HepG2 (cell line): Measurements from ENCODE around the gene SCAMP3. TPM values are rescaled to one million over a fixed set of nuclear protein-coding genes. Genes with fewer than 3 reads are reported as not detected.

Experiments used
- AKAP8 ChIP-seq: sonication (generic); formaldehyde crosslinking; IDR thresholded peaks from 2 replicates; pipeline ENCODE4 v1.5.1; 2020; ENCODE audit warnings: mild to moderate bottlenecking, missing genetic modification reagents
- ATF1 ChIP-seq: IDR thresholded peaks from 2 replicates; pipeline ENCODE4 v1.6.1; 2016; ENCODE audit warnings: mild to moderate bottlenecking, control low read depth
- BRCA1 ChIP-seq: sonication (generic); formaldehyde crosslinking; IDR thresholded peaks from 2 replicates; pipeline ENCODE4 v1.4.0; 2020; ENCODE audit warnings: missing genetic modification reagents
- CAMTA2 ChIP-seq: sonication (generic); formaldehyde crosslinking; IDR thresholded peaks from 2 replicates; pipeline ENCODE4 v1.4.0; 2020; ENCODE audit warnings: mild to moderate bottlenecking, missing genetic modification reagents, borderline replicate concordance
- E2F1 ChIP-seq: sonication (generic); formaldehyde crosslinking; IDR thresholded peaks from 2 replicates; pipeline ENCODE4 v1.5.0; 2020; ENCODE audit warnings: missing genetic modification reagents
- ESRRA ChIP-seq: sonication (generic); formaldehyde crosslinking; IDR thresholded peaks from 2 replicates; pipeline ENCODE4 v1.5.1; 2020; ENCODE audit warnings: mild to moderate bottlenecking, low read depth, missing genetic modification reagents
- FOXO1 ChIP-seq: sonication (generic); formaldehyde crosslinking; IDR thresholded peaks from 2 replicates; pipeline ENCODE4 v1.4.0; 2020; ENCODE audit warnings: missing genetic modification reagents
- HDAC1 ChIP-seq: sonication (generic); formaldehyde crosslinking; IDR thresholded peaks from 2 replicates; pipeline ENCODE4 v1.5.1; 2020; ENCODE audit warnings: mild to moderate bottlenecking, missing genetic modification reagents
- HNRNPK ChIP-seq: fragments of 200-400 bp; formaldehyde crosslinking; IDR thresholded peaks from 2 replicates; pipeline ENCODE4 v1.6.1; 2018; ENCODE audit warnings: low read length, low read depth, moderate library complexity, mild to moderate bottlenecking; ENCODE audit not compliant: poor library complexity, severe bottlenecking
- NR2C2 ChIP-seq: sonication (generic); formaldehyde crosslinking; IDR thresholded peaks from 2 replicates; pipeline ENCODE4 v1.4.0; 2020; ENCODE audit warnings: missing genetic modification reagents, mild to moderate bottlenecking, moderate library complexity, borderline replicate concordance
- SOX5 ChIP-seq: IDR thresholded peaks from 2 replicates; pipeline ENCODE4 v1.6.1; 2016; ENCODE audit warnings: borderline replicate concordance
- TARDBP ChIP-seq: sonication (generic); formaldehyde crosslinking; IDR thresholded peaks from 2 replicates; pipeline ENCODE4 v1.8.0; 2022; ENCODE audit warnings: mild to moderate bottlenecking, missing genetic modification reagents
- TBX2 ChIP-seq: sonication (generic); formaldehyde crosslinking; IDR thresholded peaks from 2 replicates; pipeline ENCODE4 v1.5.0; 2020; ENCODE audit warnings: missing genetic modification reagents, mild to moderate bottlenecking, borderline replicate concordance
- TFAP4 ChIP-seq: sonication (generic); IDR thresholded peaks from 2 replicates; pipeline ENCODE4 v1.6.1; 2016; ENCODE audit warnings: low read depth, borderline replicate concordance
- THAP11 ChIP-seq: IDR thresholded peaks from 2 replicates; pipeline ENCODE4 v1.6.1; 2016; ENCODE audit warnings: missing biosample characterization, missing genetic modification reagents
- ZBTB10 ChIP-seq: sonication (generic); formaldehyde crosslinking; IDR thresholded peaks from 2 replicates; pipeline ENCODE4 v1.4.0; 2020; ENCODE audit warnings: missing genetic modification reagents, borderline replicate concordance
- ZC3H13 ChIP-seq: sonication (generic); formaldehyde crosslinking; IDR thresholded peaks from 2 replicates; pipeline ENCODE4 v1.8.1; 2023; ENCODE audit warnings: mild to moderate bottlenecking, missing genetic modification reagents, moderate library complexity
- ZFYVE20 ChIP-seq: sonication (generic); formaldehyde crosslinking; IDR thresholded peaks from 2 replicates; pipeline ENCODE4 v1.8.0; 2023; ENCODE audit warnings: low read depth, mild to moderate bottlenecking, moderate library complexity, missing genetic modification reagents, borderline replicate concordance
- ZNF282 ChIP-seq: fragments of 450-650 bp; IDR thresholded peaks from 2 replicates; pipeline ENCODE4 v1.6.1; 2018; ENCODE audit not compliant: partially characterized antibody
- ZNF451 ChIP-seq: sonication (generic); formaldehyde crosslinking; IDR thresholded peaks from 2 replicates; pipeline ENCODE4 v1.5.0; 2020; ENCODE audit warnings: mild to moderate bottlenecking, missing genetic modification reagents
- ZNF563 ChIP-seq: sonication (generic); formaldehyde crosslinking; IDR thresholded peaks from 2 replicates; pipeline ENCODE4 v1.8.0; 2022; ENCODE audit warnings: mild to moderate bottlenecking, moderate library complexity, missing genetic modification reagents
- ZNF75D ChIP-seq: sonication (generic); formaldehyde crosslinking; IDR thresholded peaks from 2 replicates; pipeline ENCODE4 v1.8.1; 2023; ENCODE audit warnings: missing genetic modification reagents, mild to moderate bottlenecking, borderline replicate concordance
- ZNF775 ChIP-seq: sonication (generic); formaldehyde crosslinking; IDR thresholded peaks from 2 replicates; pipeline ENCODE4 v1.4.0; 2020; ENCODE audit warnings: missing genetic modification reagents, mild to moderate bottlenecking, moderate library complexity, borderline replicate concordance
- ZSCAN5A ChIP-seq: sonication (generic); formaldehyde crosslinking; IDR thresholded peaks from 2 replicates; pipeline ENCODE4 v1.8.0; 2022; ENCODE audit warnings: mild to moderate bottlenecking, missing genetic modification reagents, borderline replicate concordance
- polyA plus RNA-seq, 8 experiments: library from polyadenylated mRNA; depleted of rRNA in 3 of 8; stranded (reverse) in 7 of 8; unstranded in 1 of 8; fragments of >200 nt; fragmentation: Illumina TruSeq in 4 of 8; extraction: Trizol in 4 of 8; gene quantifications; 2 replicates each; pipeline versions ENCODE4 v1.2.1 to v1.2.3, GENCODE V29; 2011 to 2016; ENCODE audit warnings: low read depth in 4 of 8, missing spikeins in 1 of 8, mixed read lengths in 1 of 8; ENCODE audit not compliant: insufficient read depth in 1 of 8
- total RNA-seq, 5 experiments: library from RNA; depleted of rRNA; stranded (reverse); fragments of >200 nt; fragmentation: Illumina TruSeq; extraction: Trizol; gene quantifications; 2 replicates each; pipeline ENCODE4 v1.2.3, GENCODE V29; 2016; ENCODE audit warnings: low read depth in 1 of 5

SCAMP3 gene
- total and polyA plus RNA-seq, 2 of the 13 experiments (the other 11 are each of a cell fraction or from before 2014, with no cell fraction given), result 46.8 to 83.3 TPM

- TF ChIP-seq ZSCAN5A (CRISPR knock-in tag) (no peak; the same call in 1 of the 2 replicates), TBX2 (peak; percentile 75), TARDBP (CRISPR knock-in tag) (0 out of 2 replicates have a peak, but pooled peaks have one; percentile 58), ZNF75D (CRISPR knock-in tag) (no peak), SOX5 (CRISPR knock-in tag) (no peak), ZNF451 (CRISPR knock-in tag) (no peak), ESRRA (CRISPR knock-in tag) (no peak; the same call in 1 of the 2 replicates), ZNF282 (no peak), HNRNPK (peak; percentile 77), ZC3H13 (CRISPR knock-in tag) (no peak; the same call in 1 of the 2 replicates), AKAP8 (CRISPR knock-in tag) (peak; percentile 63; the same call in 1 of the 2 replicates), HDAC1 (peak; percentile 84), TFAP4 (no peak), ZFYVE20 (CRISPR knock-in tag) (no peak), ZNF563 (CRISPR knock-in tag) (no peak; the same call in 1 of the 2 replicates), ATF1 (CRISPR knock-in tag) (no peak), E2F1 (CRISPR knock-in tag) (no peak), FOXO1 (no peak), ZNF775 (no peak), THAP11 (peak; percentile 71; the same call in 1 of the 2 replicates), ZBTB10 (CRISPR knock-in tag) (0 out of 2 replicates have a peak, but pooled peaks have one; percentile 50), BRCA1 (CRISPR knock-in tag) (no peak), CAMTA2 (CRISPR knock-in tag) (no peak), NR2C2 (peak; percentile 99)
Measured at GRCh38 chr1:155208541-155209311, 53.4 kb downstream of the SCAMP3 start, which contains the start of gene MTX1 (continued).
